Measurements from ENCODE around the gene SDHB. TPM values are rescaled to one million over a fixed set of nuclear protein-coding genes. Genes with fewer than 3 reads are reported as not detected.

Gene SDHB
- total and polyA plus RNA-seq, 9 of the 15 experiments (the other 6 are each of a cell fraction or from before 2014, with no cell fraction given), result 207 to 554 (median 365) TPM

- TF ChIP-seq ZC3H4 (CRISPR knock-in tag; IDR thresholded peaks at IDR 0.05; ENCODE audit: borderline replicate concordance) (no peak), PHF8 (IDR thresholded peaks at IDR 0.05; ENCODE audit: borderline replicate concordance, low read length) (no peak), GABPB1 (CRISPR knock-in tag; IDR thresholded peaks at IDR 0.05) (peak; percentile 98), CTCF (IDR thresholded peaks at IDR 0.05 in 2 of 3, conservative IDR thresholded peaks at IDR 0.05 in 1 of 3; ENCODE audit: insufficient read depth in 2 of 3, low read depth in 1 of 3, low read length in 3 of 3) (peak; percentile 65 to 69 (median 65)), CREB5 (CRISPR knock-in tag; IDR thresholded peaks at IDR 0.05) (no peak), SMARCA5 (IDR thresholded peaks at IDR 0.05) (peak; percentile 63; the same call in 1 of the 2 replicates), CC2D1A (IDR thresholded peaks at IDR 0.05) (0 out of 2 replicates have a peak, but pooled peaks have one; percentile 32), E2F8 (IDR thresholded peaks at IDR 0.05; ENCODE audit: low read depth, partially characterized antibody) (no peak), ZNF395 (CRISPR knock-in tag; IDR thresholded peaks at IDR 0.05) (0 out of 2 replicates have a peak, but pooled peaks have one; percentile 49), POLR2AphosphoS5 (IDR thresholded peaks at IDR 0.05; ENCODE audit: control insufficient read depth, insufficient read depth, low read depth, low read length) (no peak), ZNF253 (CRISPR knock-in tag; conservative IDR thresholded peaks at IDR 0.05) (no peak), DIDO1 (tag; IDR thresholded peaks at IDR 0.05; ENCODE audit: low read depth) (no peak), RAD51 (IDR thresholded peaks at IDR 0.05; ENCODE audit: borderline replicate concordance, low read depth) (0 out of 2 replicates have a peak, but pooled peaks have one; percentile 37), ZBTB2 (IDR thresholded peaks at IDR 0.05) (no peak), ZNF133 (CRISPR knock-in tag; IDR thresholded peaks at IDR 0.05) (no peak)
Observed at GRCh38 chr1:17075470-17076255, 21.8 kb upstream of the SDHB start (continued).
